Ectodermal cell (in vitro differentiated cells): ENCODE results near the gene ARHGEF19.
"Not testable (repeated sequence)": the region's sequence is repeated elsewhere in the genome, so short reads cannot be mapped to it uniquely, and the experiment has no call there.

Experiments used
- H3K27ac ChIP-seq: 2 replicates; pipeline ENCODE4 v1.7.0; 2013; ENCODE audit warnings: mild to moderate bottlenecking, low read depth, low read length; ENCODE audit not compliant: insufficient read depth, poor library complexity, severe bottlenecking
- H3K27me3 ChIP-seq: 2 replicates; pipeline ENCODE4 v1.7.0; 2013; ENCODE audit warnings: mild to moderate bottlenecking, low read length; ENCODE audit not compliant: insufficient read depth, control insufficient read depth, poor library complexity, severe bottlenecking
- H3K36me3 ChIP-seq: one replicate; pipeline ENCODE4 v1.7.0; 2013; ENCODE audit warnings: low read length; ENCODE audit not compliant: control insufficient read depth, insufficient read depth
- H3K4me1 ChIP-seq: one replicate; pipeline ENCODE4 v1.7.0; 2013; ENCODE audit warnings: low read length; ENCODE audit not compliant: control insufficient read depth, insufficient read depth
- H3K4me3 ChIP-seq: 2 replicates; pipeline ENCODE4 v1.7.0; 2013; ENCODE audit warnings: low read depth, low read length, control low read depth; ENCODE audit not compliant: insufficient read depth
- H3K9me3 ChIP-seq: 2 replicates; pipeline ENCODE4 v1.7.0; 2013; ENCODE audit warnings: mild to moderate bottlenecking, low read length, moderate library complexity; ENCODE audit not compliant: control insufficient read depth
- WGBS, 2 experiments: methylation state at CpG; one replicate each; pipeline ENCODE4 v1.1.7; 2013; ENCODE audit warnings: missing lambda C conversion rate in 2 of 2; 5-methylcytosine and 5-hydroxymethylcytosine counted together

Gene ARHGEF19

DNA sequence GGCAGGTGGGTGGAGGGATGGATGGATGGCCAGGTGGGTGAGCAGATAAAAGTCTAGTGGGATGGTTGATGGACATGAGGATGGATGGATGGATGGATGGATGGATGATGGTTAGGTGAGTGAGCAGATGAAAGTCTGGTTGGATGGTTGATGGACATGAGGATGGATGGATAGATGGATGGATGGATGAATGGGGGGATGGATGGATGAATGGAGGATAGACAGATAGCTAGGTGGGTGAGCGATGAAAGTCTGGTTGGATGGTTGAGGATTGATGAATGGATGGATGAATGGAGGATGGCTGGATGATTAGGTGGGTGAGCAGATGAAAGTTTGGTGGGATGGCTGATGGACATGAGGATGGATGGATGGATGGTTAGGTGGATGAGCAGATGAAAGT is 9.0 kb upstream of the ARHGEF19 start:
- H3K27me3 ChIP-seq, result peaks cover 74% of the 10 kb centered on the region
- no peaks in the 10 kb centered on the region for H3K36me3 ChIP-seq
- peaks cover 5% of the 10 kb centered on the region for H3K4me1 ChIP-seq
- H3K4me3 ChIP-seq, result no peak overlapping the region
- no peak overlapping the region for H3K27ac ChIP-seq
- H3K9me3 ChIP-seq, result no peaks in the 10 kb centered on the region
- 92 to 99% methylated on average over 1 of the region's 1 CpG for WGBS, 2 experiments

DNA sequence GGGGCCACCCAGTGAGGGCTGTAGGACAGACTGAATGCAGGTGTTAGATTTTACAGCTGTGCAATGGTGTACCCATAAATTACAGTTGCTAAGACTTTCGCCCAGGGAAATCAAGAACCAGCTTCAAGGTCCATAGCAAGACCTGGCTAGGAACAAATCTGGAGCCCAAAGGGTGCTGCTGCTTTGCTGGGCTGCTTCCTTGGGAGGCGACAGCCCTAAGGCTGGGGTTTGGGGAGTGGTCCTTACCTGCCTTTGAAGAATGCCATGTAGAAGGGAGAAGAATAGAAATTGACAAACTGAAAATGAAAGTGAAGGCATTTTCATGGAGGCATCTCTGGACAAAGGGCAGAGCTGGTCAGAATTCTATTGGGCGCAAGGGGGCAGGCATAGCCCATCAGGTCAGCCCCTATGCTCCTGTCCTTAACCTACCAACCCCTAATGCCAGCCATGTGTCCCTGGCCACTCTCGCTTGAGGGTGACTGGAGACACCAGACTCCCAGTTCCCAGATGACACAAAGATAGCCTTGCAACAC is 7.6 kb upstream of the ARHGEF19 start:
- no peaks in the 10 kb centered on the region for H3K9me3 ChIP-seq
- H3K4me1 ChIP-seq, result peaks cover 3% of the 10 kb centered on the region
- H3K27me3 ChIP-seq, result peaks cover 70% of the 10 kb centered on the region
- H3K27ac ChIP-seq, result no peak overlapping the region
- H3K36me3 ChIP-seq, result no peaks in the 10 kb centered on the region
- WGBS, 2 experiments, result 87 to 92% methylated on average over 4 of the region's 4 CpGs
- H3K4me3 ChIP-seq, result no peak overlapping the region

DNA sequence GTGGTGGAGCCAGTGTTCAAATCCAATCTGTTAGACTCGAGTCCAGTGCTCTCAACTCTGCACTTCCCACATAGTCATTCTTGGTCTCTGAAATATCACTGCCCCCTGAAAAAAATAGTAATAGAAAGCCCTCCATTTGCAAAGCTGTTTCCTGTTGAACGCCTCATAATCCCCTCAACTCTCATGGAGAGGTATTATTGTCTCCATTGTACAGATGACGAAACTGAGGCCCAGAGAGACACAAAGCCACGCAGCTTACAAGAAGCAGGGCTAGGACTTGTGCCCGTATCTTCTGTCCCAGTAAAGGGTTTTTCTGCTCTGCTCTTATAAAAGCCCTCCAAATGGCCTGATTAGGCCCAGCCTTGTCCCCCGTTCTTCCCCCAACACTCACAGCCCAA is 6.2 kb upstream of the ARHGEF19 start:
- peaks cover 56% of the 10 kb centered on the region for H3K27me3 ChIP-seq
- 92 to 95% methylated on average over 6 of the region's 6 CpGs for WGBS, 2 experiments

DNA sequence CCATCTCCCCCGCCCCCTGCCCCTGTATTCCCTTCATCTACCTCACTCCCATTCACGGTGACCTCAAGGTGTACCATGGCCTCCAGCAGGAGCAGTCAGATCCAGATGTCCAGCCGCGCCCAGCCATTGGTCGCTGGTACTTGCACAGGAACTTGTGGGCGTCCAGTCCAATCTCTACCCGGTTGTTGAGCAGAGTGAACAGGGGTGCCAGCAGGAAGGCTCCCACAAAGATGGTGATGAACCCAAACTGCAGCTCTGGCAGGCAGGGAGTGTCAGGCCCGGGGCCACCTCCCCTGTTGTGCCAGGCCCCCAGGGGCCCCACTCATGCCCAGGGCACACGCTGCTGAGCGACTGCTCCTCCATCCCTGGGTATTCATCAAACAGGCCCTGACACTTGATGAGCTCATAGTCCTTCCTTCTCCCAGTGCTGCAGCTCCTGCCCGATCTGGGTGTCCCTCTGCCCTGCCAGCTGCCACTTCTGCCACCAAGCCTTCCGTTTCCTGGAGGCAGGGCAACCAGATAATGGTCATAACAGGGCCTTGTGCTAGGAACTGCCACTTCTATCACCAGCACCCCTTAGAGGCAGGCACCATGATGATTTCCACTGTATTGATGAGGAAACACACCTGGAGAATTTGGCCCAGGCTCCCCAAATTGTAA is 5.7 kb upstream of the ARHGEF19 start:
- Histone ChIP-seq H3K27ac (no peak overlapping the region), H3K4me3 (no peak overlapping the region), H3K36me3 (no peaks in the 10 kb centered on the region), H3K4me1 (peaks cover 3% of the 10 kb centered on the region), H3K9me3 (no peaks in the 10 kb centered on the region), H3K27me3 (peaks cover 51% of the 10 kb centered on the region)
- WGBS, 2 experiments, result 86 to 88% methylated on average over 12 of the region's 12 CpGs

More for the DNA sequence above, 6.2 kb upstream of the ARHGEF19 start:
- H3K4me3 ChIP-seq, result no peak overlapping the region
- no peak overlapping the region for H3K27ac ChIP-seq
- peaks cover 3% of the 10 kb centered on the region for H3K4me1 ChIP-seq
- no peaks in the 10 kb centered on the region for H3K36me3 ChIP-seq
- H3K9me3 ChIP-seq, result no peaks in the 10 kb centered on the region

GRCh38 chr1:16217061-16217785 is 4.8 kb upstream of the ARHGEF19 start:
- no peak overlapping the region for H3K27ac ChIP-seq

DNA sequence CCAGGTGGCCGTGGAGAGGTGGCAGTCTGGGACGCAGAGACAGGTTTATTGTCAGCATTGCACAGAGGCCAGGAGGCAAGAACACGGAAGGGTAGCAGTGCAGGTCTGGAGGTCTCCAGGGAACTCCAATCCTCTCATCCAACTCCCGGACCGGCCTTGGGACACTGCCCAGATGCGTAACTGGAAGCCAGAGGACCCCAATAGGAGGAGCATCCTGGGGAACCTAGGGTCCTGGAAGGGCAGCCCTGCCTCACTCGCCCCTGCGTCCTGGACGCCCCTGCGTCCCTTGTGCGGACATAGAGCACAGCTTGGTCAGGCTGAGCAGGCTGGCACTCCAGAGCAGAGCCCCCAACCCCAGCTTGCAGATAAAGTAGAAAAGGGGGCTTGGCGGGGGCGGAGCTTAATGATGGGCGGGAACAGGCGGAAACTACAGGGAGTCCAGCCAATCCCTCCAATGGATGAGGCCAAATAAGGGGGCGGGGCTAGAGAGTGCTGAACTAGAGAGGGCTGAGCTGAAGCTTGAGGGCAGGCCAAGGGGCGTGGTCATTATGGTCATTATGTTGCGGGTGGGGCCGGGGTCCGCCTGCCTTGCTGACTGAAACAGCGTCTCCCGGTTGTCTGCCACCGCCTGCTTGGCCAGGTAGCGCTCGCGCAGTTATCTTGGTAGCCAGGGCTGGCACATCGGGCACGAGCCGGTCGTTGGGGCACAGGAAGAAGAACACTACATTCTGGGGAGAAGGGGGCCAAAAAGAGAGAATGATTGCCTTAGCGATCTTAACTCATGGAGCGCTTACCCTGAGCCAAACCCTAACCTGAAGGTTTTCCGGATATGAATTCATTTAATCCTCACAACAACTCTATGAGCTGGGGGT is 3.7 kb upstream of the ARHGEF19 start:
- 20 to 25% methylated on average over 33 of the region's 33 CpGs for WGBS, 2 experiments
- H3K36me3 ChIP-seq, result no peaks in the 10 kb centered on the region
- H3K4me1 ChIP-seq, result peaks cover 13% of the 10 kb centered on the region
- peak overlapping the region; percentile 31 for H3K4me3 ChIP-seq
- peaks cover 42% of the 10 kb centered on the region for H3K27me3 ChIP-seq
- no peaks in the 10 kb centered on the region for H3K9me3 ChIP-seq
- no peak overlapping the region for H3K27ac ChIP-seq

More at GRCh38 chr1:16217061-16217785, 4.8 kb upstream of the ARHGEF19 start:
- Histone ChIP-seq H3K4me1 (peaks cover 10% of the 10 kb centered on the region), H3K4me3 (peak overlapping the region; percentile 22), H3K36me3 (no peaks in the 10 kb centered on the region), H3K27me3 (peaks cover 51% of the 10 kb centered on the region), H3K9me3 (no peaks in the 10 kb centered on the region)
- WGBS, 2 experiments, result 4 to 6% methylated on average over 46 of the region's 46 CpGs

GRCh38 chr1:16215240-16215639 is 2.8 kb upstream of the ARHGEF19 start:
- peaks cover 38% of the 10 kb centered on the region for H3K27me3 ChIP-seq
- not testable (repeated sequence) for H3K27ac ChIP-seq, H3K9me3 ChIP-seq, H3K4me3 ChIP-seq, H3K36me3 ChIP-seq
- H3K4me1 ChIP-seq, result peaks cover 13% of the 10 kb centered on the region
- WGBS, 2 experiments, result 94 to 95% methylated on average over 13 to 14 of the region's 14 CpGs

DNA sequence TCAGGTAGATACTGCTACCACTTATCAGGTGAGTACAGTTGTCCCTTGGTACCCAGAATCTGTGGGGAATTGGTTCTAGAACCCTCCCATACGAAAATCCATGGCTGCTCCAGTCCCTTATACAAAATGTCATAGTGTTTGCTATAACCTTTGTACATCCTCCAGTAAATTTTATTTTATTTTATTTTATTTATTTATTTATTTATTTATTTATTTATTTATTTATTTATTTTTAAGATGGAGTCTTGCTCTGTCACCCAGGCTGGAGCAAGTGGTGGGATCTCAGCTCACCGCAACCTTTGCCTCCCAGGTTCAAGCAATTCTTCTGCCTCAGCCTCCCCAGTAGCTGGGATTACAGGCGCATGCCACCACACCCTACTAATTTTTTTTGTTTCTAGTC is 1.1 kb upstream of the ARHGEF19 start:
- Histone ChIP-seq H3K27me3 (peaks cover 34% of the 10 kb centered on the region), H3K4me1 (peaks cover 18% of the 10 kb centered on the region)
- 89 to 95% methylated on average over 3 of the region's 3 CpGs for WGBS, 2 experiments
- H3K27ac ChIP-seq, H3K36me3 ChIP-seq, H3K9me3 ChIP-seq, H3K4me3 ChIP-seq: not testable (repeated sequence)

DNA sequence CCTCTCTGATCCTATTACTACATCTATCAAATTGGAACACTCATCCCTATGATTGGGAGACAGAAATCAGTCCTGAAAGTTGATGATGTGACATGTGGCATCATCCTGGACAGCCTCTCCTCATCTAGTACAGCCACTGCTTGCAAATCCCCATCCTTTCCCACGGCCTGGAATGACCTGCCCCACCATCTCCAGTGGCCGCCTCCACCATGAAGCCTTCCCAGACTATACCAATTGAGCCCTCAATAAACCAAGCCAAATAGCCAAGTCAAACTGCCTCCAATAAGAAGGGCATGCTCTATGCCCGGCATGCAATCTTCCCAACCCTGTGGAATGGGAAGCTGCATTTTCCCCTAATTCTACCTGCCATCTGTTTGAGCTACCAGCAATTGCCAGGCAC is 561 bp upstream of the ARHGEF19 start:
- Histone ChIP-seq H3K4me3 (no peak overlapping the region), H3K36me3 (no peaks in the 10 kb centered on the region), H3K4me1 (peaks cover 18% of the 10 kb centered on the region), H3K27ac (no peak overlapping the region), H3K27me3 (peaks cover 34% of the 10 kb centered on the region), H3K9me3 (no peaks in the 10 kb centered on the region)
- 75 to 84% methylated on average over 3 of the region's 3 CpGs for WGBS, 2 experiments

- peak overlapping the region; percentile 12 for H3K4me3 ChIP-seq
Observed at GRCh38 chr1:16211824-16212223, 628 bp downstream of the ARHGEF19 start.

More at GRCh38 chr1:16211824-16212223, 628 bp downstream of the ARHGEF19 start:
- peaks cover 32% of the 10 kb centered on the region for H3K27me3 ChIP-seq
- WGBS, 2 experiments, result 89 to 91% methylated on average over 6 of the region's 6 CpGs
- H3K36me3 ChIP-seq, result no peaks in the 10 kb centered on the region
- peaks cover 18% of the 10 kb centered on the region for H3K4me1 ChIP-seq
- no peak overlapping the region for H3K27ac ChIP-seq
- no peaks in the 10 kb centered on the region for H3K9me3 ChIP-seq
